Measurements from ENCODE around the gene GRB10.
"Not testable (repeated sequence)": the region's sequence is repeated elsewhere in the genome, so short reads cannot be mapped to it uniquely, and the experiment has no call there.

Gene GRB10

GRCh38 chr7:50743016-50743415, 39.7 kb downstream of the GRB10 start:
- no peak for DNase-seq

- no peak for DNase-seq
Measured at GRCh38 chr7:50742401-50742800, 40.3 kb downstream of the GRB10 start.

GRCh38 chr7:50739744-50740435, 42.8 kb downstream of the GRB10 start:
- DNase-seq: peak; percentile 92

DNA sequence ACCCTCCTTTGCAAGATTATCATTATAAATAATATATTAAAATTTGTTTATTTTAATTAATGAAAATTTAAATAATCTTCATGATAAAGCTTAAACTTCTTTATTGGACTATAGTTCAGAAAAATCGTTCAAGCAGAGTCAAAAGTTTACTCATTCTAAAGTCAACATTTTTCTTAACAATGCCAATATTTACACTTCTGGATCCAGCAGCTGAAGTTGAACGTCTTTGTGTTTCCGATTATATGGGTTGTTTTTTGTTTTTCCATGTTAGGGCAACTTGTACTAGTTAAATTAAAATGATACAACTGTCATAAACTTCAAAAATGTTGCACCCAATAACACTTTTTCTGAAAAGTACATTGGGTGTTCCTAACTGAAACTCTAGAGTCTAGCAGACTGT, 43.8 kb downstream of the GRB10 start:
- DNase-seq: no peak

GRCh38 chr7:50735836-50736235, 46.9 kb downstream of the GRB10 start:
- DNase-seq: not testable (repeated sequence)

DNA sequence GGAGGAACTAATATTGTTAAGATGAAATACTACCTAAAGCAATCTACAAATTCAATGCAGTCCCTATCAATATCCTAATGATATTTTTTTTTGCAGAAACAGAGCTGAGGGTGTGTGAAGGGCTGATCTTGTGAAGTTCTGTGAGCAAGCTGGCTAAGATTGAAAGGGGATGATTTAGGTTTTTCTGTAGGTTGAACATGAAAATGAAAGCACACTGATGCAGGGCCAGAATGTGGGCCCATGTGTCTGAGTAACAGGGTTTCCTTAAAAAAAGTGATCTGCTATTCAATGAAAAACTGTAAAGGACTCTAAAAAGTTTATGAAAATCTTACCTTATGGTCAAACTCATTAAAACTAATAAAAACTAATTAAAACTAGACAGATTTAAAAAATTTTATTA, 47.4 kb downstream of the GRB10 start:
- no peak for DNase-seq

GRCh38 chr7:50734246-50734645, 48.5 kb downstream of the GRB10 start:
- no peak for DNase-seq

DNA sequence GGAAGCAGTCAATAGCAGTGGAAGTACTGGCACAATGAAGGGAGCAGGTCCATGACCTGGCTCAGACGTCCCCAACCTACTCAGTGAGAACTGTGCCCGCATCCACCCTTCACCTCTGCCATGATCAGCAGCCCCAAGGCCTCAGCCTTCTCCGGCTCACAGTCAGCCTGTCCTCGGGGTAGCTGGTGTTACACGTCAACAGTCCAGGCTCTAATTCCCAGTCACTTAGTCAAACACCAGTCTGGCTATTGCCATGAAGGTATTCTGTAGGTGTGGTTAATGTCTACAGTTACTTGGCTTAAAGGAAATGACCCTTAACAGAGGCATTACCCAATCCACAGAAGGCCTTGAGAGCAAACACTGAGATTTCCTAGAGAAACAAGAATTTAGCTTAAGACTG, 49.1 kb downstream of the GRB10 start:
- no peak for DNase-seq

GRCh38 chr7:50731703-50732582, 50.8 kb downstream of the GRB10 start:
- DNase-seq: no peak

GRCh38 chr7:50730446-50731400, 52.0 kb downstream of the GRB10 start:
- DNase-seq: no peak

- DNase-seq: no peak
Measured at GRCh38 chr7:50729962-50730361, 52.7 kb downstream of the GRB10 start.

- no peak for DNase-seq
Measured at GRCh38 chr7:50728184-50728583, 54.5 kb downstream of the GRB10 start.

DNA sequence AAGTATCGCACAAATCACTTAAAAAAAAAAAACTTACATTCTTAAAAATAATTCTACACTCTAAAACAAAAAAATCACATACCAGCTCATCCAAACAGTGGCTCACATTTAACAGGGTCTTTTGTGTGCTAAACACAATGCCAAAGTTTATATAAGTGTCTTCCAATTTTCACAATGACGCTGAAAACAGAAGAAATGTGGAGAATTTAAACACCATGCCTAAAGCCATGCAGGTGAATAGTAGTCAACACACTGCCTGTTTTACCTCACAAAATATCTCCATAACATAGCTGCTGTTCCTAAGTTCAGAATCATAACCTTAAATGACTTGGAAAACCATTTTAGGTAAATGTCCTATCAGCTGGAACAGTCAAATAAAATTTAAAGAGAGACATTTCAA, 55.0 kb downstream of the GRB10 start:
- DNase-seq: no peak

GRCh38 chr7:50727072-50727471, 55.6 kb downstream of the GRB10 start:
- no peak for DNase-seq

DNA sequence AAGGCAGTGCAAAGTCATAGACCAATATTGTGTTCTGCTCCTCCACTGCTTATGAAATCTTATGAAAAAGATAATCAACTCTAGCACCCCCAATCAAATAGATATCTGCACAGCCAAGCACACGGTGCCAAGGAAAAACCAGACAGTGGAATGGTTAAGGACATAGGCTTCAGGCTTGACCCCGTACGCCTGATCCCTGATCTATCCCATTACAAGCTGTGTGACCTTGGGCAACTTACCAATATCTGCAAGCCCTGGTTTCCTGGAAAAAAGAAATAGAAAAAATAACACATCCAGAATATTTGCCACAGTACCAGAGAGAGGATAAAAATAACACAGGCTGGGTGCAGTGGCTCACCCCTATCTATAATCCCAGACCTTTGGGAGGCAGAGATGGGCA, 56.9 kb downstream of the GRB10 start:
- no peak for DNase-seq

GRCh38 chr7:50724526-50725520, 57.9 kb downstream of the GRB10 start:
- no peak for DNase-seq

DNA sequence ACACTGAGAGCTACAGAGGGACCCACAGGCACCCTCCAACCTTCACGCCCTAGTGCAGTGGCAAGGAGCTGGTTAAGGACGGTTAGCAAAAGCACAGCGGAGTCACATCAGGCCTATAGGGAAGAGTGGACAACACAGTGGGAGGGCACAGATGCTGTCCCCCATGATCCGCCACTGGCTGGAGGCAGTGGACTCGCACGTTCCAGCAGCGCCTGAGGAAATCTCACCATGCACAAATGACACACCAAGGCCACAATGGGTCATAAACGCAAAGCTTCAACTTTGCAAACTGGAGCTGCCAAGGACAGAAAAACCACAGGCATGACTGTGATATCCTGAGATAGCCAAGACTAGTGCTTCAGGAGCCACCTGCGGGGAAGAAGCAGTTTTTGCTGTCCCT, 58.8 kb downstream of the GRB10 start:
- DNase-seq: no peak

DNA sequence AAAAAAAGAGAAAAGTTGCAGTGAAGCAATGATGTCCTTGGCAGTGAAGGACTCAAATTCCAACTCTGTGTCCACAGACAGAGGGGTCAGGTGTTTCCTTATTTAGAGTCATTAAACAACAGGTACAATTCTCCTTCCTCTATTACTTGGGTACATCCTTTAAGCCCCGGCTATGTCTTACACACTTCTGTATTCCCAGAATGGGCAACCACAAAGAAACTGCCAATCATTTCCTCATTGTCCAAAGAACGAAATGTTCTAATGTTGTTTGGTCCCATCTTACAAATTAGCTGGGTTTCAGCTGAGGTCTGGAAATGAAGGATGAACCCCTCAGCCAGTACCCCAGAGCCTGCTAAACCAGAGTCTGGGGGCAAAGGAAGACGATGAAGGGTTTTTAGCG, 59.5 kb downstream of the GRB10 start:
- DNase-seq: no peak

GRCh38 chr7:50721661-50722259, 60.9 kb downstream of the GRB10 start:
- no peak for DNase-seq

DNA sequence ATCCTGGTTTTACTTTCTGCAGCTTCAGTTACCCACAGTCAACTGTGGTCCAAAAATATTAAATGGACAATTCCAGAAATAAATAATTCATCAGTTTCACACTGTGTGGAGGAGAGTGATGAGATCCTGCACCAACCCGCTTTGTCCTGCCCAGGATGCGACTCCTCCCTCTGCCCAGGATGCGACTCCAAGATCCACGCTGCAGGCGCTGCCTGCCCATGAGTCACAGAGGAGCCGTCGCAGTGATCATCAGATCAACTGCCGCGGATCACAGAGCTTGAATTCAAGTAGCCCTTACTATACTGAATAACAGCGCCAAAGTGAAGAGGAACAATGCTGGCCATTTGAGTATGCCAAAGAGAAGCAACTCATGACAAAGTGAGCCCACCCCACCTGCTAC, 61.5 kb downstream of the GRB10 start:
- DNase-seq: no peak

DNA sequence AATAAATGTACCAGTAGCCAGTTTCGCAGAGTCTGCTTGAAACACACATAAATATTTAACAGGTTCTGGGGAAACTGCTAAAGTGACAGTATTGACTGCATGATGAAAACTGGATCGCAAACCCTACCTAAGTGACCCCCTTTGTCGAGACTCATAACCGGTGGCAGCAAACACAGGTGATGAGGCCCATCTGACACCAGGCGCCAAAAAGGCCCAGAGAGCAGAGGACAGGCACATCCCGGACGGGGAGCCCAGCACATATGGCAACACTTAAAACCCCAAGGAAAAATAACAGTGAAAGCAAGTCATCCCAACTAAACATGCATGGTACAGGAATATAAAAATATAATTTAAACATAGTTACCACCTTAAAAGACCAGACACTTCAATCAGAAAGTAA, 62.4 kb downstream of the GRB10 start:
- DNase-seq: no peak
